Endodermal cell (in vitro differentiated cells): ENCODE data around the gene RBL1. TPM values are rescaled to one million over a fixed set of nuclear protein-coding genes. Genes with fewer than 3 reads are reported as not detected.

Experiments
- DNase-seq: peaks from one replicate; pipeline ENCODE4 v3.0.0-alpha.2; 2017
- H3K27ac ChIP-seq: 2 replicates; pipeline ENCODE4 v1.5.1; 2013; ENCODE audit warnings: mild to moderate bottlenecking, low read depth, low read length, moderate library complexity
- H3K27me3 ChIP-seq: 2 replicates; pipeline ENCODE4 v1.6.1; 2013; ENCODE audit warnings: mild to moderate bottlenecking, low read length, moderate library complexity; ENCODE audit not compliant: insufficient read depth, control insufficient read depth, poor library complexity, severe bottlenecking
- H3K36me3 ChIP-seq: 2 replicates; pipeline ENCODE4 v1.7.0; 2013; ENCODE audit warnings: mild to moderate bottlenecking, low read length, moderate library complexity; ENCODE audit not compliant: control insufficient read depth, insufficient read depth
- H3K4me1 ChIP-seq: one replicate; pipeline ENCODE4 v1.7.0; 2013; ENCODE audit warnings: low read length; ENCODE audit not compliant: control insufficient read depth, insufficient read depth
- H3K4me3 ChIP-seq: 2 replicates; pipeline ENCODE4 v1.5.1; 2013; ENCODE audit warnings: mild to moderate bottlenecking, low read length, moderate library complexity
- H3K9ac ChIP-seq: 2 replicates; pipeline ENCODE4 v1.6.1; 2013; ENCODE audit warnings: mild to moderate bottlenecking, low read length, moderate library complexity; ENCODE audit not compliant: poor library complexity, severe bottlenecking; ENCODE audit errors: extremely low read depth
- H3K9me3 ChIP-seq: 2 replicates; pipeline ENCODE4 v1.6.1; 2013; ENCODE audit warnings: mild to moderate bottlenecking, low read length, moderate library complexity; ENCODE audit not compliant: control insufficient read depth
- H3K27ac Mint-ChIP-seq: 2 replicates; pipeline ENCODE4 v1.8.0; 2020; ENCODE audit warnings: mixed read lengths
- H3K27me3 Mint-ChIP-seq: 2 replicates; pipeline ENCODE4 v1.8.0; 2021; ENCODE audit warnings: mild to moderate bottlenecking, mixed read lengths; ENCODE audit not compliant: insufficient read depth
- H3K36me3 Mint-ChIP-seq: 2 replicates; pipeline ENCODE4 v1.8.0; 2020; ENCODE audit warnings: low read depth, mixed read lengths
- H3K4me1 Mint-ChIP-seq: 2 replicates; pipeline ENCODE4 v1.8.0; 2020; ENCODE audit warnings: mixed read lengths
- H3K4me3 Mint-ChIP-seq: 2 replicates; pipeline ENCODE4 v1.8.0; 2020; ENCODE audit warnings: mild to moderate bottlenecking, moderate library complexity, mixed read lengths
- H3K9me3 Mint-ChIP-seq: 2 replicates; pipeline ENCODE4 v1.8.0; 2020; ENCODE audit warnings: mild to moderate bottlenecking, mixed read lengths
- CTCF ChIP-seq: fragments of 200-600 bp; sonication (generic); conservative IDR thresholded peaks from 2 replicates; pipeline ENCODE4 v1.5.0; 2021; ENCODE audit warnings: antibody characterized with exemption, mild to moderate bottlenecking
- WGBS, 2 experiments: methylation state at CpG; one replicate each; pipeline versions ENCODE4 v1.1.5 to v1.1.7; 2013; ENCODE audit warnings: missing lambda C conversion rate in 2 of 2, mixed read lengths in 1 of 2; ENCODE audit not compliant: insufficient coverage in 1 of 2, insufficient read length in 1 of 2; 5-methylcytosine and 5-hydroxymethylcytosine counted together
- total RNA-seq, 2 donors: library from RNA; stranded (reverse); fragmentation: NEBNext Ultra II Directional in 1 of 2; extraction: Animal tissue kit (Norgen Biotek cat#: 25700) in 1 of 2; gene quantifications; 2 replicates in 1 of 2; 3 replicates in 1 of 2; pipeline ENCODE4 v1.2.1, GENCODE V29; 2021

RBL1 gene
- total RNA-seq, 2 donors from 2014 or later: 11.4 to 16.7 TPM

- DNase-seq: no peak
- no peaks in the 10 kb centered on the region for H3K4me1 Mint-ChIP-seq
- no peaks in the 10 kb centered on the region for H3K27me3 ChIP-seq
- 97% methylated on average over 4 of the region's 4 CpGs; no CpG with 5 or more reads in 1 of the 2 experiments for whole genome bisulfite sequencing, 2 experiments
- no peaks in the 10 kb centered on the region for H3K27me3 Mint-ChIP-seq
- H3K9ac ChIP-seq: no peak overlapping the region
- no peaks in the 10 kb centered on the region for H3K9me3 ChIP-seq
- no peak for TF ChIP-seq CTCF
- no peak overlapping the region for H3K4me3 ChIP-seq
- no peaks in the 10 kb centered on the region for H3K36me3 Mint-ChIP-seq
- H3K9me3 Mint-ChIP-seq: no peaks in the 10 kb centered on the region
- H3K27ac Mint-ChIP-seq: no peak overlapping the region
- H3K4me3 Mint-ChIP-seq: no peak overlapping the region
- no peaks in the 10 kb centered on the region for H3K4me1 ChIP-seq
- H3K27ac ChIP-seq: no peak overlapping the region
- H3K36me3 ChIP-seq: no peaks in the 10 kb centered on the region
Observed at GRCh38 chr20:37137547-37137946, 41.8 kb upstream of the RBL1 start.

- Mint-ChIP-seq H3K9me3 (no peaks in the 10 kb centered on the region), H3K27me3 (peaks cover 6% of the 10 kb centered on the region), H3K27ac (no peak overlapping the region), H3K4me3 (no peak overlapping the region), H3K4me1 (no peaks in the 10 kb centered on the region), H3K36me3 (no peaks in the 10 kb centered on the region)
- TF ChIP-seq CTCF: no peak
- no peak overlapping the region for H3K27ac ChIP-seq
- H3K4me3 ChIP-seq: no peak overlapping the region
- H3K9me3 ChIP-seq: no peaks in the 10 kb centered on the region
- peaks cover 5% of the 10 kb centered on the region for H3K27me3 ChIP-seq
- H3K9ac ChIP-seq: no peak overlapping the region
- no peaks in the 10 kb centered on the region for H3K4me1 ChIP-seq
- H3K36me3 ChIP-seq: no peaks in the 10 kb centered on the region
- DNase-seq: no peak
- 75 to 100% methylated on average over 2 of the region's 2 CpGs for WGBS, 2 experiments
Observed at GRCh38 chr20:37133952-37134351, 38.2 kb upstream of the RBL1 start.

- Mint-ChIP-seq H3K9me3 (peaks cover 5% of the 10 kb centered on the region), H3K36me3 (no peaks in the 10 kb centered on the region), H3K4me3 (no peak overlapping the region), H3K27ac (no peak overlapping the region), H3K27me3 (peaks cover 6% of the 10 kb centered on the region), H3K4me1 (no peaks in the 10 kb centered on the region)
- WGBS, 2 experiments: 93 to 96% methylated on average over 3 of the region's 3 CpGs
- H3K4me1 ChIP-seq: no peaks in the 10 kb centered on the region
- peaks cover 5% of the 10 kb centered on the region for H3K27me3 ChIP-seq
- no peak overlapping the region for H3K9ac ChIP-seq
- H3K4me3 ChIP-seq: no peak overlapping the region
- no peak overlapping the region for H3K27ac ChIP-seq
- TF ChIP-seq CTCF: no peak
- no peak for DNase-seq
- H3K36me3 ChIP-seq: no peaks in the 10 kb centered on the region
- H3K9me3 ChIP-seq: no peaks in the 10 kb centered on the region
Observed at GRCh38 chr20:37131486-37131885, 35.7 kb upstream of the RBL1 start.
